GM12872 (cell line): ENCODE results near the gene ESYT2.

Experiments used
- TF ChIP-seq, protein P1 (sequence below): IDR thresholded peaks from 3 replicates; pipeline ENCODE4 v1.5.1; 2011; ENCODE audit warnings: low read depth, mild to moderate bottlenecking, low read length, moderate library complexity; ENCODE audit not compliant: insufficient read depth

The ESYT2 gene

DNA sequence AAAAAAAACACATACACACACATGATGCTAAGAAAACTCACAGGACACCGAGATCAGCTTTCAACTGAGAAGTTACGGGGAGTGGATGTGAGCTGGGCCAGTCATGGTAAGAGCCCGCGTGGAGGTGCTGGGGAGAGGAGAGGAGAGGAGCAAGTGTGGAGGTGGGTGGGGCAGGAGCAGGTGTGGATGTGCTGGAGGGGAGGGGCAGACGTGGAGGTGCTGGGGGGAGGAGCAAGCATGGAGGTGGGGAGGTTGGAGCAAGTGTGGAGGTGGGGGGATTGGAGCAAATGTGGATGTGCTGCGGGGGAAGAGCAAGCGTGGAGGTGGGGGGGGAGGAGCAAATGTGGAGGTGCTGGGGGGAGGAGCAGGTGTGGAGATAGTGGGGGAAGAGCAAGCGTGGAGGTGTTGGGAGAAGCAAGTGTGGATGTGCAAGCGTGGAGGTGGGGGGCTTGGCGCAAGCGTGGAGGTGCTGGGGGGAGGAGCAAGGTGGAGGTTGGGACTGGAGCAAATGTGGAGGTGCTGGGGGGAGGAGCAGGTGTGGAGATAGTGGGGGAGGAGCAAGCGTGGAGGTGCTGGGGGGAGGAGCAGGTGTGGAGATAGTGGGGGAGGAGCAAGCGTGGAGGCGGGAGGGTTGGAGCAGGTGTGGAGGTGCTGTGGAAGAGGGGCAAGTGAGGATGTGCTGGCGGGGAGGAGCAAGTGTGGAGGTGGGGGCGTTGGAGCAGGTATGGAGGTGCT lies 100.2 kb downstream of the ESYT2 start:
- TF ChIP-seq, protein P1, sequence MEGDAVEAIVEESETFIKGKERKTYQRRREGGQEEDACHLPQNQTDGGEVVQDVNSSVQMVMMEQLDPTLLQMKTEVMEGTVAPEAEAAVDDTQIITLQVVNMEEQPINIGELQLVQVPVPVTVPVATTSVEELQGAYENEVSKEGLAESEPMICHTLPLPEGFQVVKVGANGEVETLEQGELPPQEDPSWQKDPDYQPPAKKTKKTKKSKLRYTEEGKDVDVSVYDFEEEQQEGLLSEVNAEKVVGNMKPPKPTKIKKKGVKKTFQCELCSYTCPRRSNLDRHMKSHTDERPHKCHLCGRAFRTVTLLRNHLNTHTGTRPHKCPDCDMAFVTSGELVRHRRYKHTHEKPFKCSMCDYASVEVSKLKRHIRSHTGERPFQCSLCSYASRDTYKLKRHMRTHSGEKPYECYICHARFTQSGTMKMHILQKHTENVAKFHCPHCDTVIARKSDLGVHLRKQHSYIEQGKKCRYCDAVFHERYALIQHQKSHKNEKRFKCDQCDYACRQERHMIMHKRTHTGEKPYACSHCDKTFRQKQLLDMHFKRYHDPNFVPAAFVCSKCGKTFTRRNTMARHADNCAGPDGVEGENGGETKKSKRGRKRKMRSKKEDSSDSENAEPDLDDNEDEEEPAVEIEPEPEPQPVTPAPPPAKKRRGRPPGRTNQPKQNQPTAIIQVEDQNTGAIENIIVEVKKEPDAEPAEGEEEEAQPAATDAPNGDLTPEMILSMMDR, result no peak

DNA sequence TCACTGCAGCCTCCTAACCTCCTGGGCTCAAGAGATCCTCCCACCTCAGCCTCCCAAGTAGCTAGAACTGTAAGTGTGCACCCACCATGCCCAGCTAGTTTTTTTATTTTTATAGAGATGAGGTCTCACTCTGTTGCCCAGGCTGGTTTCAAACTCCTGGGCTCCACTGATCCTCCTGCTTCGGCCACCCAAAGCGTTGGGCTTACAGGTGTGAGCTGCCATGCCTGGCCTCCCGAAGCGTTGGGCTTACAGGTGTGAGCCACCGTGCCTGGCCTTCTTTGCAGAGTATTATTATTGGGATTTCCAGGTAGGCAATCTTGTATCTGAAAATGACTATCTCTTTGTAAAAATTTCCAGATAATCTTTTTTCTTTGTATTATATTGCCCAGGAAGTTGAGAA lies 101.6 kb downstream of the ESYT2 start:
- TF ChIP-seq, protein P1, result no peak

- TF ChIP-seq, protein P1, result no peak
Measured at GRCh38 chr7:158726277-158726807, 103.0 kb downstream of the ESYT2 start.

GRCh38 chr7:158725506-158725800 lies 103.9 kb downstream of the ESYT2 start:
- TF ChIP-seq, protein P1, result no peak

DNA sequence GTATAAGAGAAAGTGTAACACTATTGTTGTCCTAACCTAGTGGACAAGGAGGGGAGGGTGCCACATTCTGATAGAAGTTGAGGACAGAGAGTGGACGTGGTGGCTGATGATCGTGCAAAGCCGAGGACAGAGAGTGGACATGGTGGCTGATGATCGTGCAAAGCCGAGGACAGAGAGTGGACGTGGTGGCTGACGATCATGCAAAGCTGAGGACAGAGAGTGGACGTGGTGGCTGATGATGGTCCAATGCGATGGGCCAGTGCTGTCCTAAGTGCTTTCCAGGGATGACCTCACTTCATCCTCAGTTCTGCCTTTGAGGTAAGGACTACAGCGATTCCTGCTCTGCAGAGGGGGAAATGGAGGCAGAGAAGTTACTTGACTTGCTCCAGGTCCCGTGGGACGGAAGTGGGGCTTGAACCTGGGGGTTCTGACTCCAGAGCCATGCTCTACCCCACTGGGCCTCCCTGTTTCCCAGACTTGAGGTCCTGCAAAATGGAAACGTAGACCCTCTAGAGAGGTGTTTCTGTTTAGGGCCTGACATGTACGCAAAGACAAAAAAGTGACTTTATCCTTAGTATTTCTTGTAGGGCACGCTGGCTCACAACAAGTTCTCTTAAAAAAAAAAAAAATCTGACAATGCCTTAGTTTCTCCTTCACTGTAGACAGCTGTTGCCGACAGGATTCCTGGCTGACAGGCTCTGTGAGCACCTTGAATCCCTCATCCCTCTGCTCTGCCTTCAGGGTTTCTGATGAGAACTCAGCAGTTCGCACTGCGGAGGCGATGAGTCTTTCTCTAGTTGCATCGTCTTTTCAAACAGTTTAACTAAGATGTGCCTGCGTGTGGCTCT lies 104.4 kb downstream of the ESYT2 start:
- TF ChIP-seq, protein P1, result no peak

- TF ChIP-seq, protein P1, result no peak
Measured at GRCh38 chr7:158723714-158724385, 105.5 kb downstream of the ESYT2 start.

DNA sequence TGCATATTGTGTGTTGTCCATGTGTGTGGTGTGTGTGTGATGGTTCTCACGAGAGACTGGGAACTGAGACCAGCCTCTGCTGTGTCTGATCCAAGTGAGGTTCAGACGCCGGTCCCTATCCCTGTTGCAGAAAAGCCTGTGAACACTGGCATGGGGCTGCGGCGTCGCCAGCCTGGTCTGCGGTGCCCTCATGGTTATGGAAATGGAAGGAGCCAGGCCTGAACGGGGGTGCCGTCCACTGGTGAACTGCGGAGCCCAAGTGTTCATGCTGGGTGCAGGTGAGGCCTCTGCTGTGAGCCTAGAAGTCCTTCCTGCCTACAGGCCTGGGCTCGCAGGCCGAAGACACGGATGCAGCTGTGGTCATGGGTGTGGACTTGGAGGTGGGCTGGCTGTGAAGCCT lies 106.0 kb downstream of the ESYT2 start:
- TF ChIP-seq, protein P1, result no peak
